HepG2 (cell line): Measurements from ENCODE around the gene SERINC5. TPM values are rescaled to one million over a fixed set of nuclear protein-coding genes. Genes with fewer than 3 reads are reported as not detected.

Source experiments
- FOSL1 ChIP-seq: sonication (generic); formaldehyde crosslinking; IDR thresholded peaks from 2 replicates; pipeline ENCODE4 v1.9.0; 2021; ENCODE audit warnings: missing genetic modification reagents, borderline replicate concordance
- NFKBIZ ChIP-seq: IDR thresholded peaks from 2 replicates; pipeline ENCODE4 v1.6.1; 2018; ENCODE audit warnings: missing genetic modification reagents, missing compliant biosample characterization
- PAWR ChIP-seq: sonication (generic); formaldehyde crosslinking; IDR thresholded peaks from 2 replicates; pipeline ENCODE4 v1.4.0; 2020; ENCODE audit warnings: missing genetic modification reagents, mild to moderate bottlenecking, borderline replicate concordance
- SRSF1 ChIP-seq: fragments of 200-400 bp; formaldehyde crosslinking; optimal IDR thresholded peaks from 2 replicates; pipeline ENCODE3; 2017; ENCODE audit warnings: mild to moderate bottlenecking, low read depth, low read length, moderate library complexity
- ZBTB14 ChIP-seq: sonication (generic); formaldehyde crosslinking; IDR thresholded peaks from 2 replicates; pipeline ENCODE4 v1.4.0; 2020; ENCODE audit warnings: missing genetic modification reagents
- ZBTB39 ChIP-seq: sonication (generic); formaldehyde crosslinking; IDR thresholded peaks from 2 replicates; pipeline ENCODE4 v1.5.0; 2020; ENCODE audit warnings: missing genetic modification reagents
- ZNF343 ChIP-seq: sonication (generic); formaldehyde crosslinking; IDR thresholded peaks from 2 replicates; pipeline ENCODE4 v1.4.0; 2020; ENCODE audit warnings: mild to moderate bottlenecking, missing genetic modification reagents
- ZNF432 ChIP-seq: sonication (generic); formaldehyde crosslinking; IDR thresholded peaks from 2 replicates; pipeline ENCODE4 v1.5.0; 2020; ENCODE audit warnings: missing genetic modification reagents, mild to moderate bottlenecking, borderline replicate concordance
- ZNF841 ChIP-seq: sonication (generic); formaldehyde crosslinking; IDR thresholded peaks from 2 replicates; pipeline ENCODE4 v1.8.1; 2023; ENCODE audit warnings: missing genetic modification reagents, borderline replicate concordance
- polyA plus RNA-seq, 8 experiments: library from polyadenylated mRNA; depleted of rRNA in 3 of 8; stranded (reverse) in 7 of 8; unstranded in 1 of 8; fragments of >200 nt; fragmentation: Illumina TruSeq in 4 of 8; extraction: Trizol in 4 of 8; gene quantifications; 2 replicates each; pipeline versions ENCODE4 v1.2.1 to v1.2.3, GENCODE V29; 2011 to 2016; ENCODE audit warnings: low read depth in 4 of 8, missing spikeins in 1 of 8, mixed read lengths in 1 of 8; ENCODE audit not compliant: insufficient read depth in 1 of 8
- total RNA-seq, 5 experiments: library from RNA; depleted of rRNA; stranded (reverse); fragments of >200 nt; fragmentation: Illumina TruSeq; extraction: Trizol; gene quantifications; 2 replicates each; pipeline ENCODE4 v1.2.3, GENCODE V29; 2016; ENCODE audit warnings: low read depth in 1 of 5
- TF ChIP-seq, protein P1 (sequence below): IDR thresholded peaks from 2 replicates; pipeline ENCODE4 v1.4.0; 2020; ENCODE audit warnings: mild to moderate bottlenecking, missing genetic modification reagents

The SERINC5 gene
- total and polyA plus RNA-seq, 2 of the 13 experiments (the other 11 are each of a cell fraction or from before 2014, with no cell fraction given): 17.3 to 22.8 TPM

DNA sequence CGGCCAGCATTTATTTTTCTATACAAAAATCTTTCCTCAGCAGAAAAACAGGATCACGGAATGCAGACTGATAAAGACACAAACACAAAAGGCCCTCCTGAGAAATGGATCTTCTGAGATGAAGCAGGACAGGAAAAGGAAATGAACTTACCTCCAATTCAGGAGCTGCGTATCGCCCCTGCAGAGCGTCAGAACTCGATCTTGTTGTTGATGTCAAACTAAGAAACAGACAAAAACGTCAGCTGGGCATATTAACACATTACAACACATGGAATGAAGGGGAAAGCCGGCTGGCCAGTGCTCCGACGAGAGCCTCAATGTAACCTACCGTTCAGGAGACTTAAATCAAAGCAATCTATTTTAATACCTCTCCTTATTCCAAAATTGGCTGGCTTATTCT lies 105.1 kb downstream of the SERINC5 start (continued):
- TF ChIP-seq PAWR (CRISPR knock-in tag) (no peak), FOSL1 (no peak), ZNF841 (CRISPR knock-in tag) (no peak), ZBTB39 (CRISPR knock-in tag) (no peak), ZBTB14 (CRISPR knock-in tag) (no peak), ZNF343 (CRISPR knock-in tag) (no peak), ZNF432 (CRISPR knock-in tag) (no peak), NFKBIZ (CRISPR knock-in tag) (no peak), SRSF1 (no peak)
- TF ChIP-seq, protein P1, sequence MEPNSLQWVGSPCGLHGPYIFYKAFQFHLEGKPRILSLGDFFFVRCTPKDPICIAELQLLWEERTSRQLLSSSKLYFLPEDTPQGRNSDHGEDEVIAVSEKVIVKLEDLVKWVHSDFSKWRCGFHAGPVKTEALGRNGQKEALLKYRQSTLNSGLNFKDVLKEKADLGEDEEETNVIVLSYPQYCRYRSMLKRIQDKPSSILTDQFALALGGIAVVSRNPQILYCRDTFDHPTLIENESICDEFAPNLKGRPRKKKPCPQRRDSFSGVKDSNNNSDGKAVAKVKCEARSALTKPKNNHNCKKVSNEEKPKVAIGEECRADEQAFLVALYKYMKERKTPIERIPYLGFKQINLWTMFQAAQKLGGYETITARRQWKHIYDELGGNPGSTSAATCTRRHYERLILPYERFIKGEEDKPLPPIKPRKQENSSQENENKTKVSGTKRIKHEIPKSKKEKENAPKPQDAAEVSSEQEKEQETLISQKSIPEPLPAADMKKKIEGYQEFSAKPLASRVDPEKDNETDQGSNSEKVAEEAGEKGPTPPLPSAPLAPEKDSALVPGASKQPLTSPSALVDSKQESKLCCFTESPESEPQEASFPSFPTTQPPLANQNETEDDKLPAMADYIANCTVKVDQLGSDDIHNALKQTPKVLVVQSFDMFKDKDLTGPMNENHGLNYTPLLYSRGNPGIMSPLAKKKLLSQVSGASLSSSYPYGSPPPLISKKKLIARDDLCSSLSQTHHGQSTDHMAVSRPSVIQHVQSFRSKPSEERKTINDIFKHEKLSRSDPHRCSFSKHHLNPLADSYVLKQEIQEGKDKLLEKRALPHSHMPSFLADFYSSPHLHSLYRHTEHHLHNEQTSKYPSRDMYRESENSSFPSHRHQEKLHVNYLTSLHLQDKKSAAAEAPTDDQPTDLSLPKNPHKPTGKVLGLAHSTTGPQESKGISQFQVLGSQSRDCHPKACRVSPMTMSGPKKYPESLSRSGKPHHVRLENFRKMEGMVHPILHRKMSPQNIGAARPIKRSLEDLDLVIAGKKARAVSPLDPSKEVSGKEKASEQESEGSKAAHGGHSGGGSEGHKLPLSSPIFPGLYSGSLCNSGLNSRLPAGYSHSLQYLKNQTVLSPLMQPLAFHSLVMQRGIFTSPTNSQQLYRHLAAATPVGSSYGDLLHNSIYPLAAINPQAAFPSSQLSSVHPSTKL (CRISPR knock-in tag): no peak
